Measurements from ENCODE around the gene EARS2.

- TF ChIP-seq POLR2A (IDR thresholded peaks at IDR 0.05), result no peak
- no peak for TF ChIP-seq CTCF (IDR thresholded peaks at IDR 0.05)
These were observed 59.6 kb downstream of the EARS2 start for GRCh38 chr16:23497543-23497868.
